ENCODE measurements around the gene NCBP1.
"Not testable (repeated sequence)": the region's sequence is repeated elsewhere in the genome, so short reads cannot be mapped to it uniquely, and the experiment has no call there.

DNA sequence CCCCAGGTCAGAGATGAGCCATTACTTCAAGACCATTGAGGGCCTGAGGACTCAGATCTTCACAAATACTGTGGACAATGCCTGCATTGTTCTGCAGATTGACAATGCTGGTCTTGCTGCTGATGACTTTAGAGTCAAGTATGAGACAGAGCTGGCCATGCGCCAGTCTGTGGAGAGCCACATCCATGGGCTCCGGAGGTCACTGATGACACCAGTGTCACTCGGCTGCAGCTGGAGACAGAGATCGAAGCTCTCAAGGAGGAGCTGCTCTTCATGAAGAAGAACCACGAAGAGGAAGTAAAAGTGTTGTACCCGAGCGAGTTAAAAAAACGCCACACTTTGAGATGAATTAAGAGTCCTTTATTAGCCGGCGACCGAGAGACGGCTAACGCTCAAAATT lies 65.7 kb downstream of the NCBP1 start:
- TF ChIP-seq, protein P1, sequence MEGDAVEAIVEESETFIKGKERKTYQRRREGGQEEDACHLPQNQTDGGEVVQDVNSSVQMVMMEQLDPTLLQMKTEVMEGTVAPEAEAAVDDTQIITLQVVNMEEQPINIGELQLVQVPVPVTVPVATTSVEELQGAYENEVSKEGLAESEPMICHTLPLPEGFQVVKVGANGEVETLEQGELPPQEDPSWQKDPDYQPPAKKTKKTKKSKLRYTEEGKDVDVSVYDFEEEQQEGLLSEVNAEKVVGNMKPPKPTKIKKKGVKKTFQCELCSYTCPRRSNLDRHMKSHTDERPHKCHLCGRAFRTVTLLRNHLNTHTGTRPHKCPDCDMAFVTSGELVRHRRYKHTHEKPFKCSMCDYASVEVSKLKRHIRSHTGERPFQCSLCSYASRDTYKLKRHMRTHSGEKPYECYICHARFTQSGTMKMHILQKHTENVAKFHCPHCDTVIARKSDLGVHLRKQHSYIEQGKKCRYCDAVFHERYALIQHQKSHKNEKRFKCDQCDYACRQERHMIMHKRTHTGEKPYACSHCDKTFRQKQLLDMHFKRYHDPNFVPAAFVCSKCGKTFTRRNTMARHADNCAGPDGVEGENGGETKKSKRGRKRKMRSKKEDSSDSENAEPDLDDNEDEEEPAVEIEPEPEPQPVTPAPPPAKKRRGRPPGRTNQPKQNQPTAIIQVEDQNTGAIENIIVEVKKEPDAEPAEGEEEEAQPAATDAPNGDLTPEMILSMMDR (IDR thresholded peaks at IDR 0.05): not testable (repeated sequence)
- not testable (repeated sequence) for TF ChIP-seq EP300 (IDR thresholded peaks at IDR 0.05)
